ENCODE measurements around the gene DMKN.

DMKN gene

GRCh38 chr19:35457173-35457572 is 56.3 kb downstream of the DMKN start:
- H3K36me3 Mint-ChIP-seq, result no peaks in the 10 kb centered on the region
- H3K4me1 Mint-ChIP-seq (ENCODE audit: low read depth), result peaks cover 22% of the 10 kb centered on the region
- no peaks in the 10 kb centered on the region for H3K27me3 Mint-ChIP-seq
- no peak overlapping the region for H3K4me3 Mint-ChIP-seq
- H3K9me3 Mint-ChIP-seq (ENCODE audit: low read depth), result no peaks in the 10 kb centered on the region
- peak overlapping the region; percentile 13 for H3K27ac Mint-ChIP-seq

- Mint-ChIP-seq H3K27ac (no peak overlapping the region), H3K4me3 (no peak overlapping the region), H3K27me3 (no peaks in the 10 kb centered on the region), H3K4me1 (ENCODE audit: low read depth) (peaks cover 27% of the 10 kb centered on the region), H3K9me3 (ENCODE audit: low read depth) (no peaks in the 10 kb centered on the region), H3K36me3 (no peaks in the 10 kb centered on the region)
Observed at GRCh38 chr19:35455616-35456201, 57.7 kb downstream of the DMKN start.

- H3K27ac Mint-ChIP-seq, result no peak overlapping the region
- H3K4me3 Mint-ChIP-seq, result no peak overlapping the region
- H3K9me3 Mint-ChIP-seq (ENCODE audit: low read depth), result no peaks in the 10 kb centered on the region
- peaks cover 26% of the 10 kb centered on the region for H3K4me1 Mint-ChIP-seq (ENCODE audit: low read depth)
- no peaks in the 10 kb centered on the region for H3K36me3 Mint-ChIP-seq
- no peaks in the 10 kb centered on the region for H3K27me3 Mint-ChIP-seq
Observed at GRCh38 chr19:35454663-35455062, 58.8 kb downstream of the DMKN start.

- no peak overlapping the region for H3K27ac Mint-ChIP-seq
- H3K4me1 Mint-ChIP-seq (ENCODE audit: low read depth), result peaks cover 36% of the 10 kb centered on the region
- no peaks in the 10 kb centered on the region for H3K9me3 Mint-ChIP-seq (ENCODE audit: low read depth)
Observed at GRCh38 chr19:35451338-35452096, 61.9 kb downstream of the DMKN start.

GRCh38 chr19:35449359-35450043 is 63.9 kb downstream of the DMKN start:
- Mint-ChIP-seq H3K27ac (no peak overlapping the region), H3K27me3 (peaks cover 6% of the 10 kb centered on the region), H3K4me3 (no peak overlapping the region), H3K9me3 (ENCODE audit: low read depth) (no peaks in the 10 kb centered on the region), H3K36me3 (no peaks in the 10 kb centered on the region), H3K4me1 (ENCODE audit: low read depth) (peaks cover 43% of the 10 kb centered on the region)

More at GRCh38 chr19:35451338-35452096, 61.9 kb downstream of the DMKN start:
- Mint-ChIP-seq H3K36me3 (no peaks in the 10 kb centered on the region), H3K27me3 (peaks cover 2% of the 10 kb centered on the region), H3K4me3 (peak overlapping the region; percentile 25)

- H3K4me3 Mint-ChIP-seq, result peak within 1 kb of the TSS; percentile 9
- no peaks in the 10 kb centered on the region for H3K9me3 Mint-ChIP-seq (ENCODE audit: low read depth)
Observed at GRCh38 chr19:35447606-35448469, 65.6 kb downstream of the DMKN start, which contains the start of gene FFAR2. TSS of gene FFAR2 (plus strand) at chr19:35448257. CDS start at chr19:35449715, 1,458 bp downstream.

More at GRCh38 chr19:35447606-35448469, 65.6 kb downstream of the DMKN start, which contains the start of gene FFAR2:
- Mint-ChIP-seq H3K27me3 (peaks cover 6% of the 10 kb centered on the region), H3K27ac (no peak within 1 kb of the TSS), H3K4me1 (ENCODE audit: low read depth) (peaks cover 42% of the 10 kb centered on the region), H3K36me3 (no peaks in the 10 kb centered on the region)
